Mucosa of descending colon (tissue), 3 donors: ENCODE results near the gene TMEM150C. TPM values are rescaled to one million over a fixed set of nuclear protein-coding genes. Genes with fewer than 3 reads are reported as not detected.

ENCODE experiments used
- ATAC-seq: fragments of 200-7000 bp; cut with Tn5 transposase; one replicate; pipeline ENCODE4 v1.9.1; 2020; ENCODE audit warnings: mild to moderate bottlenecking, moderate library complexity
- DNase-seq, 3 donors: peaks; one replicate each; pipeline ENCODE4 v3.0.0-alpha.2; 2020
- H3K36me3 ChIP-seq: fragments of 200-600 bp; one replicate; pipeline ENCODE4 v1.8.0; 2021; ENCODE audit warnings: low read depth, mild to moderate bottlenecking
- H3K4me1 ChIP-seq: fragments of 200-600 bp; one replicate; pipeline ENCODE4 v1.8.0; 2021; ENCODE audit warnings: low read depth, mild to moderate bottlenecking
- H3K4me3 ChIP-seq: fragments of 200-600 bp; one replicate; pipeline ENCODE4 v1.8.0; 2021; ENCODE audit warnings: mild to moderate bottlenecking
- H3K9me3 ChIP-seq: fragments of 200-600 bp; one replicate; pipeline ENCODE4 v1.8.0; 2021; ENCODE audit warnings: mild to moderate bottlenecking
- CTCF ChIP-seq: fragments of 200-600 bp; IDR thresholded peaks from one replicate; pipeline ENCODE4 v1.8.0; 2022; ENCODE audit warnings: antibody characterized with exemption, mild to moderate bottlenecking
- intact Hi-C, 2 donors: fragments of 100-400 bp; cut with DNase I in 1 of 2; cut with micrococcal nuclease in 1 of 2; formaldehyde crosslinking; loops; one replicate each; pipeline versions ENCODE4 v1.11.0 to v1.11.1; 2022; cut with DNase I, micrococcal nuclease
- total RNA-seq, 3 donors: library from RNA; stranded (reverse); fragmentation: NEBNext Ultra II Directional in 2 of 3; extraction: Animal tissue kit (Norgen Biotek cat#: 25700) in 2 of 3; gene quantifications; one replicate each; pipeline versions ENCODE4 v1.2.1 to v1.2.4, GENCODE V29; 2021 to 2023
- donor health status: DM: no; HTN: no; CAD: no; lungs with moderate emphysema.
- donor health status: DM: no; HTN: no; CAD: no.
- donor health status: DM: no; HTN: yes; CAD: no.

Gene TMEM150C
- total RNA-seq, 3 donors from 2014 or later: 1.6 to 9.4 (median 3.4) TPM

GRCh38 chr4:82458729-82459128, 103.1 kb downstream of the TMEM150C start:
- DNase-seq (no peak), ATAC-seq (no peak)
- intact Hi-C loops: no loop called here
- TF ChIP-seq CTCF: no peak
- no peaks in the 10 kb centered on the region for H3K36me3 ChIP-seq
- no peak overlapping the region for H3K4me3 ChIP-seq
- no peaks in the 10 kb centered on the region for H3K9me3 ChIP-seq
- H3K4me1 ChIP-seq: no peaks in the 10 kb centered on the region

- H3K9me3 ChIP-seq: no peaks in the 10 kb centered on the region
- no peaks in the 10 kb centered on the region for H3K4me1 ChIP-seq
- H3K36me3 ChIP-seq: no peaks in the 10 kb centered on the region
- no peak for TF ChIP-seq CTCF
- intact Hi-C loops: no loop called here
- no peak overlapping the region for H3K4me3 ChIP-seq
- ATAC-seq (no peak), DNase-seq (no peak)
Measured at GRCh38 chr4:82457266-82457665, 104.5 kb downstream of the TMEM150C start.

DNA sequence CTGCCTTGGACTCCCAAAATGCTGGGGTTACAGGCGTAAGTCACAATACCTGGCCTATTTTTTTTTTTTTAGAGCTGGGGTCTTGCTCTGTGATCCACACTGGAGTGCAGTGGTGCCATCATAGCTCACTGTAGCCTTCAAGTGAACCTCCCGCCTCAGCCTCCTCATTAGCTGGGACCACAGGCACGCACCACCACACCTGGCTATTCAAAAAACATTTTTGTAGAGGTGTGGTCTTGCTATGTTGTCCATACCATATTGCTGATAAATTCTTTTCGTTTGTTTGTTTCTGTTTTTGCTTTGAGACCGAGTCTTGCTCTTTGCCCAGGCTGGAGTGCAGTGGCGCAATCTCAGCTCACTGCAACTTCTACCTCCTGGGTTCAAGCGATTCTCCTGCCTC, 109.8 kb downstream of the TMEM150C start:
- DNase-seq (no peak), ATAC-seq (no peak)
- Histone ChIP-seq H3K4me1 (no peaks in the 10 kb centered on the region), H3K4me3 (no peak overlapping the region), H3K36me3 (peaks cover 3% of the 10 kb centered on the region), H3K9me3 (no peaks in the 10 kb centered on the region)
- no peak for TF ChIP-seq CTCF
- intact Hi-C loops: no loop called here

GRCh38 chr4:82450966-82451755, 110.6 kb downstream of the TMEM150C start:
- H3K4me3 ChIP-seq: no peak overlapping the region
- ATAC-seq: no peak
- peaks cover 3% of the 10 kb centered on the region for H3K36me3 ChIP-seq
- no peak for DNase-seq
- no peaks in the 10 kb centered on the region for H3K9me3 ChIP-seq
- no peaks in the 10 kb centered on the region for H3K4me1 ChIP-seq
- TF ChIP-seq CTCF: no peak
- intact Hi-C loops: no loop called here

DNA sequence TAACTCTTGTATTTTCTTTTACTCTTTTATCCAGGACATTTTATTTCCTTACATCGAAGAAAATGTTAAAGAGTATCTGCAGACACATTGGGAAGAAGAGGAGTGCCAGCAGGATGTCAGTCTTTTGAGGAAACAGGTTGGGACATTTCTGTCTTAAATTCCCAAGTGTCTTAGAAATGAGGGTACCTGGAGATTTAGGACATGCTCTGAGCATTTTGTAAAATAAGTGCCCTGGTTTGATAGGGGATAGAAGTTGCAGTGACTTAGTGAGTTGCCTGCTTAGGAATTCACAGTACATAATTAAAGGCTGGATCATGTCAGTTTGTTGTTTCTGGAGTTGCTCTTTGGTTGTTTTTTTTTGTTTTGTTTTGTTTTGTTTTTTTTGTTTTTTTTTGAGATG, 113.9 kb downstream of the TMEM150C start:
- intact Hi-C loops: no loop called here
- H3K36me3 ChIP-seq: peaks cover 3% of the 10 kb centered on the region
- no peaks in the 10 kb centered on the region for H3K9me3 ChIP-seq
- H3K4me1 ChIP-seq: no peaks in the 10 kb centered on the region
- no peak for ATAC-seq
- no peak for DNase-seq
- no peak overlapping the region for H3K4me3 ChIP-seq
- no peak for TF ChIP-seq CTCF
